GM12878 (cell line): ENCODE measurements around the gene TMEM207. TPM values are rescaled to one million over a fixed set of nuclear protein-coding genes. Genes with fewer than 3 reads are reported as not detected.

Experiments used
- BCL11A ChIP-seq: IDR thresholded peaks from 2 replicates; pipeline ENCODE4 v1.6.1; 2011; ENCODE audit warnings: low read depth, low read length
- MTA2 ChIP-seq: fragments of 450-650 bp; IDR thresholded peaks from 2 replicates; pipeline ENCODE4 v1.6.1; 2016; ENCODE audit warnings: low read depth, mild to moderate bottlenecking, moderate library complexity
- NFIC ChIP-seq: IDR thresholded peaks from 2 replicates; pipeline ENCODE4 v1.6.1; 2012; ENCODE audit warnings: low read depth, mild to moderate bottlenecking, inconsistent platforms, low read length, moderate library complexity
- PRDM15 ChIP-seq: fragments of 450-650 bp; formaldehyde crosslinking; IDR thresholded peaks from 2 replicates; pipeline ENCODE4 v1.4.0; 2020; ENCODE audit warnings: mild to moderate bottlenecking, moderate library complexity
- RB1 ChIP-seq: fragments of 450-650 bp; formaldehyde crosslinking; IDR thresholded peaks from 2 replicates; pipeline ENCODE4 v1.6.1; 2017; ENCODE audit warnings: mild to moderate bottlenecking, borderline replicate concordance
- RCOR1 ChIP-seq: conservative IDR thresholded peaks from 2 replicates; pipeline ENCODE4 v1.6.1; 2012; ENCODE audit warnings: low read depth, low read length, improper control_type of control experiment
- SMAD5 ChIP-seq: IDR thresholded peaks from 2 replicates; pipeline ENCODE4 v1.6.1; 2016; ENCODE audit warnings: antibody characterized with exemption, low read depth
- USF1 ChIP-seq: IDR thresholded peaks from 2 replicates; pipeline ENCODE4 v1.6.1; 2011; ENCODE audit warnings: borderline replicate concordance, low read depth, mild to moderate bottlenecking, moderate library complexity, mixed read lengths, low read length; ENCODE audit not compliant: insufficient read depth; ENCODE audit errors: extremely low read length
- YBX1 ChIP-seq: fragments of 450-650 bp; IDR thresholded peaks from 2 replicates; pipeline ENCODE4 v1.6.1; 2016; ENCODE audit warnings: antibody characterized with exemption
- ZBED1 ChIP-seq: IDR thresholded peaks from 2 replicates; pipeline ENCODE4 v1.6.1; 2016; ENCODE audit warnings: borderline replicate concordance
- polyA plus RNA-seq, 11 experiments: library from polyadenylated mRNA; depleted of rRNA in 4 of 11; unstranded in 6 of 11; stranded (reverse) in 5 of 11; fragments of >200 nt; fragmentation: Nextera tagmentation in 4 of 11; fragmentation: Illumina TruSeq in 1 of 11; extraction: Ambion mirVana in 4 of 11; extraction: Trizol in 1 of 11; gene quantifications; 1 replicate in 1 of 11; 2 replicates in 10 of 11; pipeline versions ENCODE4 v1.2.1 to v1.2.3, GENCODE V29; 2011 to 2016; ENCODE audit warnings: inconsistent platforms in 2 of 11, missing spikeins in 2 of 11, low read depth in 1 of 11
- total RNA-seq, 4 experiments: library from RNA; depleted of rRNA in 3 of 4; stranded (reverse); fragments of >200 nt in 3 of 4; fragmentation: Illumina TruSeq in 1 of 4; extraction: Trizol in 1 of 4; gene quantifications; 2 replicates each; pipeline versions ENCODE4 v1.2.1 to v1.2.3, GENCODE V29; 2013 to 2021
- TF ChIP-seq, protein P1 (sequence below): fragments of 450-650 bp; IDR thresholded peaks from 2 replicates; pipeline ENCODE4 v1.6.1; 2014; ENCODE audit warnings: mild to moderate bottlenecking

The TMEM207 gene
- total and polyA plus RNA-seq, 10 of the 15 experiments (the other 5 are each of a cell fraction or from before 2014, with no cell fraction given): not detected

GRCh38 chr3:190429681-190430080 is 20.0 kb downstream of the TMEM207 start (continued):
- no peak for TF ChIP-seq USF1
- TF ChIP-seq NFIC: no peak
- no peak for TF ChIP-seq BCL11A
- no peak for TF ChIP-seq PRDM15 (CRISPR knock-in tag)
- TF ChIP-seq, protein P1, sequence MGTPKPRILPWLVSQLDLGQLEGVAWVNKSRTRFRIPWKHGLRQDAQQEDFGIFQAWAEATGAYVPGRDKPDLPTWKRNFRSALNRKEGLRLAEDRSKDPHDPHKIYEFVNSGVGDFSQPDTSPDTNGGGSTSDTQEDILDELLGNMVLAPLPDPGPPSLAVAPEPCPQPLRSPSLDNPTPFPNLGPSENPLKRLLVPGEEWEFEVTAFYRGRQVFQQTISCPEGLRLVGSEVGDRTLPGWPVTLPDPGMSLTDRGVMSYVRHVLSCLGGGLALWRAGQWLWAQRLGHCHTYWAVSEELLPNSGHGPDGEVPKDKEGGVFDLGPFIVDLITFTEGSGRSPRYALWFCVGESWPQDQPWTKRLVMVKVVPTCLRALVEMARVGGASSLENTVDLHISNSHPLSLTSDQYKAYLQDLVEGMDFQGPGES: no peak
- no peak for TF ChIP-seq MTA2
- no peak for TF ChIP-seq SMAD5
- no peak for TF ChIP-seq YBX1
- TF ChIP-seq RCOR1: no peak
- TF ChIP-seq ZBED1: no peak
- TF ChIP-seq RB1: no peak
